Esophagus squamous epithelium (tissue), 5 donors: ENCODE results near the gene TMEM245. TPM values are rescaled to one million over a fixed set of nuclear protein-coding genes. Genes with fewer than 3 reads are reported as not detected.

Experiments
- DNase-seq: peaks from one replicate; lab custom pipeline; 2025; lab: John Stamatoyannopoulos, UW
- H3K27ac ChIP-seq, 4 donors: fragments of 200-600 bp; sonication (generic); one replicate each; pipeline ENCODE4 v1.5.1; 2016 to 2019; ENCODE audit warnings: mild to moderate bottlenecking in 1 of 4
- H3K27me3 ChIP-seq, 4 donors: fragments of 200-600 bp; sonication (generic); 1 replicate in 3 of 4; 2 replicates in 1 of 4; pipeline versions ENCODE4 v1.5.1 to v1.6.0; 2017 to 2021; ENCODE audit warnings: antibody characterized with exemption in 1 of 4
- H3K36me3 ChIP-seq, 3 donors: fragments of 200-600 bp; sonication (generic); one replicate each; pipeline ENCODE4 v1.5.1; 2016 to 2019
- H3K4me1 ChIP-seq, 3 donors: fragments of 200-600 bp; sonication (generic); one replicate each; pipeline ENCODE4 v1.5.1; 2017 to 2019
- H3K4me3 ChIP-seq, 4 donors: fragments of 200-600 bp; sonication (generic); 1 replicate in 3 of 4; 2 replicates in 1 of 4; pipeline ENCODE4 v1.5.1; 2016 to 2019; ENCODE audit warnings: mild to moderate bottlenecking in 2 of 4, moderate library complexity in 1 of 4
- H3K9me3 ChIP-seq, 3 donors: fragments of 200-600 bp; sonication (generic); one replicate each; pipeline ENCODE4 v1.5.1; 2016 to 2019
- CTCF ChIP-seq, 6 experiments: fragments of 450-650 bp in 4 of 6; fragments of 200-600 bp in 2 of 6; sonication (generic) in 2 of 6; IDR thresholded peaks; one replicate each; pipeline ENCODE4 v1.5.1; 2016 to 2019; ENCODE audit warnings: antibody characterized with exemption in 6 of 6, mild to moderate bottlenecking in 4 of 6, moderate library complexity in 4 of 6
- POLR2A ChIP-seq, 4 donors: fragments of 450-650 bp; IDR thresholded peaks; one replicate each; pipeline ENCODE4 v1.6.1; 2017; ENCODE audit warnings: antibody characterized with exemption in 4 of 4, mild to moderate bottlenecking in 4 of 4, moderate library complexity in 3 of 4
- WGBS, 2 donors: methylation state at CpG; one replicate each; pipeline ENCODE4 v1.1.5; 2018; 5-methylcytosine and 5-hydroxymethylcytosine counted together
- intact Hi-C: fragments of 100-400 bp; cut with DNase I; formaldehyde crosslinking; loops from one replicate; pipeline ENCODE4 v1.15.0; 2022
- total RNA-seq, 4 donors: library from RNA; depleted of rRNA; stranded (reverse); fragments of >200 nt; gene quantifications; one replicate each; pipeline ENCODE4 v1.1.0, GENCODE V29; 2016
- donor health status: DM: yes; HTN: yes; CAD: no.

TMEM245 gene
- total RNA-seq, 4 donors from 2014 or later: 12.5 to 45.4 (median 25.9) TPM

- Histone ChIP-seq H3K9me3 (no peaks in the 10 kb centered on the region), H3K4me1 (peaks cover 0 to 19% (median 0%) of the 10 kb centered on the region in 3 donors), H3K27me3 (no peaks in the 10 kb centered on the region), H3K27ac (peak overlapping the region in 2 of 4 donors; percentile 43 to 64), H3K4me3 (no peak overlapping the region), H3K36me3 (peaks cover 0 to 94% (median 6%) of the 10 kb centered on the region in 3 donors)
- TF ChIP-seq CTCF (IDR thresholded peaks at IDR 0.05): peak in 1 of 6 experiments; percentile 9
- TF ChIP-seq POLR2A (IDR thresholded peaks at IDR 0.05): no peak
- no peak for DNase-seq
- intact Hi-C loops: no loop called here
- WGBS, 2 donors: 75 to 78% methylated on average over 3 of the region's 3 CpGs
Observed at GRCh38 chr9:109086221-109086620, 33.5 kb downstream of the TMEM245 start.

- intact Hi-C loops: no loop called here
- Histone ChIP-seq H3K27ac (peak overlapping the region in 3 of 4 donors; percentile 42 to 64 (median 43)), H3K4me1 (peaks cover 0 to 19% (median 0%) of the 10 kb centered on the region in 3 donors), H3K27me3 (no peaks in the 10 kb centered on the region), H3K36me3 (peaks cover 0 to 94% (median 6%) of the 10 kb centered on the region in 3 donors), H3K4me3 (no peak overlapping the region), H3K9me3 (no peaks in the 10 kb centered on the region)
- no peak for TF ChIP-seq CTCF (IDR thresholded peaks at IDR 0.05)
- no peak for TF ChIP-seq POLR2A (IDR thresholded peaks at IDR 0.05)
- no peak for DNase-seq
Observed at GRCh38 chr9:109085510-109085909, 34.2 kb downstream of the TMEM245 start.

GRCh38 chr9:109083813-109084405 is 35.8 kb downstream of the TMEM245 start:
- TF ChIP-seq POLR2A (IDR thresholded peaks at IDR 0.05) (no peak), CTCF (IDR thresholded peaks at IDR 0.05) (no peak)
- intact Hi-C loops: no loop called here
- no peak for DNase-seq
- peaks cover 0 to 94% (median 3%) of the 10 kb centered on the region in 3 donors for H3K36me3 ChIP-seq
- no peak overlapping the region for H3K4me3 ChIP-seq
- peaks cover 0 to 19% (median 0%) of the 10 kb centered on the region in 3 donors for H3K4me1 ChIP-seq
- H3K9me3 ChIP-seq: no peaks in the 10 kb centered on the region
- WGBS, 2 donors: 94% methylated on average over 4 of the region's 4 CpGs
- no peaks in the 10 kb centered on the region for H3K27me3 ChIP-seq
- H3K27ac ChIP-seq: no peak overlapping the region

- intact Hi-C loops: no loop called here
- no peaks in the 10 kb centered on the region for H3K27me3 ChIP-seq
- DNase-seq: no peak
- peaks cover 0 to 19% (median 0%) of the 10 kb centered on the region in 3 donors for H3K4me1 ChIP-seq
- TF ChIP-seq CTCF (IDR thresholded peaks at IDR 0.05): no peak
- no peak for TF ChIP-seq POLR2A (IDR thresholded peaks at IDR 0.05)
- no peak overlapping the region for H3K27ac ChIP-seq
- no peak overlapping the region for H3K4me3 ChIP-seq
- peaks cover 0 to 94% (median 0%) of the 10 kb centered on the region in 3 donors for H3K36me3 ChIP-seq
- H3K9me3 ChIP-seq: no peaks in the 10 kb centered on the region
- 87 to 88% methylated on average over 7 of the region's 7 CpGs for WGBS, 2 donors
Observed at GRCh38 chr9:109083141-109083540, 36.6 kb downstream of the TMEM245 start.

- intact Hi-C loops: no loop called here
- Histone ChIP-seq H3K9me3 (no peaks in the 10 kb centered on the region), H3K27ac (no peak overlapping the region), H3K36me3 (peaks cover 0 to 94% (median 0%) of the 10 kb centered on the region in 3 donors), H3K4me1 (peaks cover 0 to 28% (median 0%) of the 10 kb centered on the region in 3 donors), H3K4me3 (no peak overlapping the region), H3K27me3 (no peaks in the 10 kb centered on the region)
- WGBS, 2 donors: 68 to 77% methylated on average over 2 of the region's 2 CpGs
- TF ChIP-seq POLR2A (IDR thresholded peaks at IDR 0.05): no peak
- TF ChIP-seq CTCF (IDR thresholded peaks at IDR 0.05): no peak
- DNase-seq: no peak
Observed at GRCh38 chr9:109082091-109082620, 37.6 kb downstream of the TMEM245 start.
